Measurements from ENCODE around the gene UAP1L1.

- TF ChIP-seq CTCF (IDR thresholded peaks at IDR 0.05), result no peak
- no peak for TF ChIP-seq POLR2A (IDR thresholded peaks at IDR 0.05; ENCODE audit: low read depth)
- TF ChIP-seq EP300 (IDR thresholded peaks at IDR 0.05), result no peak
These were observed 3.3 kb upstream of the UAP1L1 start for GRCh38 chr9:137073992-137074399.

Data from esophagus muscularis mucosa (tissue), 4 donors.